Testis (tissue), 5 donors: ENCODE measurements around the gene BDH2. TPM values are rescaled to one million over a fixed set of nuclear protein-coding genes. Genes with fewer than 3 reads are reported as not detected.

ENCODE experiments used
- DNase-seq: peaks from one replicate; pipeline ENCODE4 v3.0.0-alpha.2; 2019
- H3K27ac ChIP-seq, 2 donors: fragments of 200-600 bp; sonication (generic); one replicate each; pipeline ENCODE4 v1.5.1; 2019
- H3K27me3 ChIP-seq: fragments of 200-600 bp; sonication (generic); one replicate; pipeline ENCODE4 v1.5.1; 2019
- H3K36me3 ChIP-seq: fragments of 200-600 bp; sonication (generic); one replicate; pipeline ENCODE4 v1.5.1; 2017; ENCODE audit warnings: low read depth; ENCODE audit errors: missing control alignments
- H3K4me1 ChIP-seq: fragments of 200-600 bp; sonication (generic); one replicate; pipeline ENCODE4 v1.5.1; 2019
- H3K4me3 ChIP-seq, 2 donors: fragments of 200-600 bp; sonication (generic); one replicate each; pipeline ENCODE4 v1.5.1; 2017 to 2019
- H3K9me3 ChIP-seq: fragments of 200-600 bp; sonication (generic); one replicate; pipeline ENCODE4 v1.5.1; 2017
- CTCF ChIP-seq, 3 experiments: fragments of 450-650 bp in 2 of 3; fragments of 200-600 bp in 1 of 3; sonication (generic) in 1 of 3; IDR thresholded peaks; one replicate each; pipeline ENCODE4 v1.5.1; 2016 to 2019; ENCODE audit warnings: antibody characterized with exemption in 3 of 3, mild to moderate bottlenecking in 2 of 3, moderate library complexity in 1 of 3
- POLR2A ChIP-seq: fragments of 450-650 bp; IDR thresholded peaks from one replicate; pipeline ENCODE4 v1.6.1; 2017; ENCODE audit warnings: antibody characterized with exemption, mild to moderate bottlenecking, moderate library complexity
- WGBS, 2 donors: methylation state at CpG; one replicate each; pipeline ENCODE4 v1.1.5; 2018; 5-methylcytosine and 5-hydroxymethylcytosine counted together
- intact Hi-C: fragments of 100-400 bp; cut with DNase I; formaldehyde crosslinking; loops from one replicate; pipeline ENCODE4 v1.15.1; 2023; ENCODE audit warnings: low total_unique reads
- long read RNA-seq, 2 donors: transcript quantifications; one replicate each; lab custom pipeline, GENCODE V29; 2026
- polyA plus RNA-seq: library from polyadenylated mRNA; stranded (reverse); fragments of 350-450 nt; fragmentation: Illumina TruSeq; extraction: RNeasy Lipid Tissue Mini Kit (QIAGEN cat#74804); gene quantifications from one replicate; pipeline ENCODE4 v1.2.3, GENCODE V29; 2014; ENCODE audit warnings: low read depth, low replicate concordance; ENCODE audit not compliant: insufficient read depth
- total RNA-seq, 2 donors: library from RNA; depleted of rRNA; stranded (reverse); fragments of >200 nt; gene quantifications; one replicate each; pipeline ENCODE4 v1.2.3, GENCODE V29; 2016

BDH2 gene
- total RNA-seq, result 10 to 100 TPM; 53.1 to 54.7 TPM
- polyA plus RNA-seq, result 41.2 TPM
- long read RNA-seq, donor 1, transcript BDH2-204 (9 exons, 2,046 nt), result minor isoform, 5 of 52 reads
- long read RNA-seq, donor 1, transcript BDH2-201 (10 exons, 1,126 nt), result major isoform, 34 of 52 reads
- long read RNA-seq, donor 1, partial matches to known transcripts, result 12 of 52 reads
- long read RNA-seq, donor 1, other reads (novel, unspliced or antisense), result 0 of 52 reads
- long read RNA-seq, donor 2, transcript BDH2-201 (10 exons, 1,126 nt), result major isoform, 11 of 12 reads
- long read RNA-seq, donor 2, partial matches to known transcripts, result 0 of 12 reads
- long read RNA-seq, donor 2, other reads (novel, unspliced or antisense), result 0 of 12 reads

DNA sequence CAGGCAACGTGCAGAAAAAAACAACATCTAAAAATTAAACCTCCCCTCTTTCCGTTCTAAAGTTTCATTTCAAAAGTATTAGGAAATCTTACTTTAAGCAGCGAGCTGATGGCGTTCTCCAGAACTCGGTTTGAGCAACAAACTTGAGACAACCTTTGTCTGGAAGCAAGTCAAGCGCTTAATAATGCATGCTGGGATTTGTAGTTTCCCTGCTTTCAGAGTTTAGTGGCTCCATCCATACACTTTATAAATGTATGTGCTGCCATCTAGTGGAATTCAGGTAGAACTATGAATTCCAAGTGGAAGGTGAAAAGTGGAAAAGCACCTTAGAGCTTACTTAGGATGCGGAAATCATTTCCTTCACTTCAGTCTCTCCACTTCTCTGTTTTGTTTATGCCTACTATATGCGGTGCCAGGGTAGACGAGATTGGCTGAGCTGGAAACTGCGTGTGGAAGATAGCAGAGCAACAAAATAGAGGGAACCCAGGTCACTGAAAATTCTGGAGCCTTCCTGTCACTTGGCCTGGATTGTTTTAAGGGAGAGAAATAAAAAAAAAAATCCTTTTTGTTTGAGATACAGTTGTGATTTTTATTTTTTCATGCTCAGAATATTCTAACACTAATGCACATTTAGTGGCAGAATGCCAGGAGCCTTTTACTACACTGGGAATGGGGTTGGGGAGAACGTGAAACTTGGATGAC lies at the start of gene BDH2:
BDH2 (minus strand) TSS at position 144 of the 702 bp plus-strand sequence. CDS start 3,580 bp downstream, outside the sequence.
- H3K36me3 ChIP-seq, result no peaks in the 10 kb centered on the region
- DNase-seq, result peak; percentile 78
- TF ChIP-seq CTCF (IDR thresholded peaks at IDR 0.05) (peak; percentile 75 to 90 (median 81)), POLR2A (no peak)
- no peaks in the 10 kb centered on the region for H3K9me3 ChIP-seq
- H3K27ac ChIP-seq, result peak within 1 kb of the TSS; percentile 71 to 77
- 15 to 17% methylated on average over 11 of the region's 11 CpGs for WGBS, 2 donors
- intact Hi-C loops, result no loop called here
- peaks cover 22% of the 10 kb centered on the region for H3K4me1 ChIP-seq
- H3K27me3 ChIP-seq, result no peaks in the 10 kb centered on the region
- H3K4me3 ChIP-seq, result peak within 1 kb of the TSS; percentile 34 to 62

DNA sequence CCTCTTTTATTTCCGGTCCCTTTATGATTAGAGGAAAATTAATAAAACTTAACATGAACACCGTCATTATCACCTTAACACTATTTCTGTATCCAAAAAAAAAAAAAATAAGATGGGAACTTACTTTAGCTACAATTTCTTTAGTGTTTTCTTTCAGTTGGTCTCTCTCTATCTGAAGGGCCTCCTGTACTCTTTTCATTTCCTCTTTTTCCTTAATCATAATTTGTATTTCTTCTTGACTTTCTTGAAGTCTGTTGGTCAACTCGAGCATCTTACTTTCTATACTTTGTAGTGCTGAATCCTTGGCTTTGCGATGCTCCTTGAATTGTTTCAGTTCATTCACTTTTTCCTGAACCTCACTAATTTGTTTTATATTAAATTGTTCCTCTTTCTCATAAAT lies 45.3 kb upstream of the BDH2 start:
- Histone ChIP-seq H3K9me3 (no peaks in the 10 kb centered on the region), H3K27me3 (no peaks in the 10 kb centered on the region), H3K27ac (no peak overlapping the region), H3K4me3 (no peak overlapping the region), H3K36me3 (no peaks in the 10 kb centered on the region), H3K4me1 (no peaks in the 10 kb centered on the region)
- intact Hi-C loops, result no loop called here
- no peak for DNase-seq
- TF ChIP-seq CTCF (IDR thresholded peaks at IDR 0.05) (no peak), POLR2A (no peak)
- WGBS, 2 donors, result 89 to 98% methylated on average over 4 of the region's 4 CpGs

- no peak for DNase-seq
- 94 to 98% methylated on average over 1 of the region's 1 CpG for WGBS, 2 donors
- Histone ChIP-seq H3K4me1 (no peaks in the 10 kb centered on the region), H3K4me3 (no peak overlapping the region), H3K27ac (no peak overlapping the region), H3K9me3 (no peaks in the 10 kb centered on the region), H3K36me3 (no peaks in the 10 kb centered on the region), H3K27me3 (no peaks in the 10 kb centered on the region)
- intact Hi-C loops, result no loop called here
- TF ChIP-seq POLR2A, result no peak
- no peak for TF ChIP-seq CTCF (IDR thresholded peaks at IDR 0.05)
Observed at GRCh38 chr4:103137446-103137827, 37.8 kb upstream of the BDH2 start.

- TF ChIP-seq CTCF (IDR thresholded peaks at IDR 0.05) (no peak), POLR2A (no peak)
- H3K27me3 ChIP-seq, result no peaks in the 10 kb centered on the region
- intact Hi-C loops, result no loop called here
- H3K4me3 ChIP-seq, result no peak overlapping the region
- H3K27ac ChIP-seq, result no peak overlapping the region
- no peaks in the 10 kb centered on the region for H3K4me1 ChIP-seq
- no peaks in the 10 kb centered on the region for H3K9me3 ChIP-seq
- no peak for DNase-seq
- H3K36me3 ChIP-seq, result no peaks in the 10 kb centered on the region
- 94 to 96% methylated on average over 1 of the region's 1 CpG for WGBS, 2 donors
Observed at GRCh38 chr4:103136671-103137445, 37.2 kb upstream of the BDH2 start.
